Keratinocyte (primary cell): Measurements from ENCODE around the gene PSMA3. TPM values are rescaled to one million over a fixed set of nuclear protein-coding genes. Genes with fewer than 3 reads are reported as not detected.
A peak's percentile ranks its signal among the peaks of the same experiment; 100 is the strongest.

Source experiments
- DNase-seq: peaks from one replicate; pipeline ENCODE4 v3.0.0-alpha.2; 2011; ENCODE audit warnings: low read depth, missing footprints, low spot score
- FAIRE-seq: peaks from 2 replicates; lab custom pipeline; 2011; peaks lifted over from hg19 to GRCh38; lab: Jason Lieb, UNC
- H2AFZ ChIP-seq: 2 replicates; pipeline ENCODE4 v1.6.0; 2012; ENCODE audit warnings: low read length, control low read depth, inconsistent platforms; ENCODE audit not compliant: control insufficient read depth
- H3K27ac ChIP-seq: 2 replicates; pipeline ENCODE4 v1.5.1; 2011; ENCODE audit warnings: low read length; ENCODE audit not compliant: control insufficient read depth, insufficient read depth
- H3K27me3 ChIP-seq: 3 replicates; pipeline ENCODE4 v1.6.0; 2011; ENCODE audit warnings: low read length; ENCODE audit not compliant: control insufficient read depth, insufficient read depth; ENCODE audit errors: extremely low read depth
- H3K36me3 ChIP-seq, 2 experiments: 2 replicates in 1 of 2; 3 replicates in 1 of 2; pipeline ENCODE4 v1.5.1; 2011; ENCODE audit warnings: low read length in 2 of 2, mild to moderate bottlenecking in 1 of 2; ENCODE audit not compliant: control insufficient read depth in 2 of 2, insufficient read depth in 2 of 2; ENCODE audit errors: extremely low read depth in 1 of 2
- H3K4me1 ChIP-seq: 3 replicates; pipeline ENCODE4 v1.5.1; 2011; ENCODE audit warnings: low read length; ENCODE audit not compliant: control insufficient read depth, insufficient read depth; ENCODE audit errors: extremely low read depth
- H3K4me2 ChIP-seq: 3 replicates; pipeline ENCODE4 v1.6.0; 2011; ENCODE audit warnings: low read depth, low read length; ENCODE audit not compliant: control insufficient read depth, insufficient read depth; ENCODE audit errors: extremely low read depth
- H3K4me3 ChIP-seq, 3 experiments: fragments of 200-600 bp in 1 of 3; sonication (generic) in 1 of 3; 2 replicates in 2 of 3; 3 replicates in 1 of 3; pipeline ENCODE4 v1.5.1; 2011 to 2016; ENCODE audit warnings: low read length in 3 of 3, mild to moderate bottlenecking in 3 of 3, control low read depth in 2 of 3, inconsistent platforms in 1 of 3, low read depth in 1 of 3, mixed read lengths in 1 of 3, mixed run types in 1 of 3, moderate library complexity in 1 of 3; ENCODE audit not compliant: control insufficient read depth in 2 of 3, insufficient read depth in 2 of 3; ENCODE audit errors: extremely low read depth in 1 of 3
- H3K79me2 ChIP-seq: 2 replicates; pipeline ENCODE4 v1.6.0; 2012; ENCODE audit warnings: low read length; ENCODE audit not compliant: control insufficient read depth, insufficient read depth
- H3K9ac ChIP-seq: 3 replicates; pipeline ENCODE4 v1.6.0; 2011; ENCODE audit warnings: low read length; ENCODE audit not compliant: control insufficient read depth, insufficient read depth; ENCODE audit errors: extremely low read depth
- H3K9me1 ChIP-seq: 3 replicates; pipeline ENCODE4 v1.6.0; 2011; ENCODE audit warnings: low read length; ENCODE audit not compliant: control insufficient read depth, insufficient read depth; ENCODE audit errors: extremely low read depth
- H3K9me3 ChIP-seq: 2 replicates; pipeline ENCODE4 v1.5.1; 2012; ENCODE audit warnings: low read depth, low read length; ENCODE audit not compliant: control insufficient read depth
- H4K20me1 ChIP-seq: 3 replicates; pipeline ENCODE4 v1.6.0; 2011; ENCODE audit warnings: low read length; ENCODE audit not compliant: control insufficient read depth, insufficient read depth; ENCODE audit errors: extremely low read depth
- EZH2 ChIP-seq: IDR thresholded peaks from one replicate; pipeline ENCODE4 v1.6.1; 2012; ENCODE audit warnings: inconsistent platforms, mild to moderate bottlenecking, low read length, moderate library complexity
- dilution Hi-C: fragments of 300-500 bp; cut with MboI; formaldehyde crosslinking; loops from one replicate; pipeline ENCODE4 v1.7.0; 2020; ENCODE audit warnings: low sequenced_read_pairs; ENCODE audit not compliant: extremely low pct_ligation_motif_present
- polyA minus RNA-seq, 3 experiments: library from RNA; depleted of rRNA, polyadenylated mRNA; stranded (reverse); fragments of >200 nt; gene quantifications; 1 replicate in 1 of 3; 2 replicates in 1 of 3; 3 replicates in 1 of 3; pipeline ENCODE4 v1.2.3, GENCODE V29; 2011
- polyA plus RNA-seq, 5 experiments: library from polyadenylated mRNA; depleted of rRNA in 3 of 5; stranded (reverse) in 3 of 5; stranded (forward) in 1 of 5; unstranded in 1 of 5; fragments of >200 nt; gene quantifications; 1 replicate in 1 of 5; 2 replicates in 3 of 5; 3 replicates in 1 of 5; pipeline versions ENCODE4 v1.2.1 to v1.2.3, GENCODE V29; 2011 to 2012; ENCODE audit warnings: missing spikeins in 2 of 5, low read depth in 1 of 5, low replicate concordance in 1 of 5
- TF ChIP-seq, protein P1 (sequence below), 3 experiments: IDR thresholded peaks in 1 of 3; conservative IDR thresholded peaks in 1 of 3; optimal IDR thresholded peaks in 1 of 3; 2 replicates in 2 of 3; 3 replicates in 1 of 3; pipeline versions ENCODE3 to v1.5.1; 2011; ENCODE audit warnings: low read length in 3 of 3, mild to moderate bottlenecking in 3 of 3, moderate library complexity in 2 of 3, control low read depth in 1 of 3, inconsistent platforms in 1 of 3; ENCODE audit not compliant: insufficient read depth in 2 of 3; ENCODE audit errors: extremely low read depth in 1 of 3

The PSMA3 gene
- polyA plus RNA-seq (240 to 325 TPM (median 241 TPM) in 3 replicates), polyA minus RNA-seq (101 to 200 TPM (median 123 TPM) in 3 replicates)
- 209 TPM for polyA plus RNA-seq (2011; ENCODE audit: low read depth)
- polyA plus RNA-seq (2011; cell fraction: cytosol; rRNA removed), result 216 and 353 TPM in 2 replicates
- 158 and 224 TPM in 2 replicates for polyA plus RNA-seq (2011; cell fraction: nucleus; rRNA removed)
- polyA plus RNA-seq (2012; ENCODE audit: low replicate concordance), result 102 and 167 TPM in 2 replicates
- 42.6 TPM for polyA minus RNA-seq (2011; cell fraction: cytosol; rRNA and poly(A)+ RNA removed)
- polyA minus RNA-seq (2011; cell fraction: nucleus; rRNA and poly(A)+ RNA removed), result 27.3 and 47.9 TPM in 2 replicates

DNA sequence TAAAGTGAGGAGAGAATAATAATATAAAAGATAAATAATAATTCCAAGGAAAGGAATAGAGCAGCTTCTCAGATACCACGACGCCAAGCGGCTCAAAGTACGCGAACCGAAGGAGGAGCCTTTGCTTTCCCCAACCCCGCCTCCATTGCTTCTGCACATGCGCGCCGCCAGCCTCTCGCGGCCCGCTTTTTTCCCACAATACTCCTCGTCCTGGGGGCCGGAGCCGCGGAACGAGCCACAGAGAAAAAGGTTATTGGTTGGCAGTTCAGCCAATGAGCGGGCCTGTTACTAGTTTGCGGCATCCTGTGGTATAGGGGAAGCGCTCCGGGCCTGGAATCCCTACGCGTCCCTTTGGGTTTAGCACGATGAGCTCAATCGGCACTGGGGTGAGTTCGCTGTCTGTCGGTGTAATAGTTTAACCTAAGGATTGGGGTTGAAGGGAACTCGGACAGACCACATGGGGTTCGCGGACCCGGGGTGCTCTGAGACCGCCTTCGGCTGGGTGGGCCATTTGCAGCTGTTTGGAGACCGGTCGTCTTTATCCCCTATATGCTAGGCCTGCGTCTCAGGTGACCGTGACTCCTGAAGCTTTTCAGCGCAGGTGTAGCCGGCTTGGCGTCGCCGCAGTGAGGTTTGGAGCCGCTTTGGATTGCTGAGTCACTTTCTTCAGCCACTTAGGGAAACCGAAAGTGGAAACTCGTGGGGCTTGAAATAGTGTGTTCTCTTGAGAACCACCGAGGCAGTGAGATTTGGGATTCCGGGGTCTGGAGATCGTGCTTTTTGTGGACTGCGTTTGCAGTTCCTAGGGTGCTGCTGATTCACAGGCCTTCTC is at the start of gene PSMA3:
PSMA3 (plus strand) TSS at position 288 of the 832 bp plus-strand sequence; CDS start at position 366, 78 bp downstream.
- H3K27ac ChIP-seq, result peak within 1 kb of the TSS; percentile 98
- H3K4me2 ChIP-seq, result peak within 1 kb of the TSS; percentile 98
- peaks cover 18% of the 10 kb centered on the region for H3K4me1 ChIP-seq
- DNase-seq, result peak; percentile 87
- peaks cover 0 to 4% of the 10 kb centered on the region in 2 experiments for H3K36me3 ChIP-seq
- no peak for TF ChIP-seq EZH2
- TF ChIP-seq, protein P1, sequence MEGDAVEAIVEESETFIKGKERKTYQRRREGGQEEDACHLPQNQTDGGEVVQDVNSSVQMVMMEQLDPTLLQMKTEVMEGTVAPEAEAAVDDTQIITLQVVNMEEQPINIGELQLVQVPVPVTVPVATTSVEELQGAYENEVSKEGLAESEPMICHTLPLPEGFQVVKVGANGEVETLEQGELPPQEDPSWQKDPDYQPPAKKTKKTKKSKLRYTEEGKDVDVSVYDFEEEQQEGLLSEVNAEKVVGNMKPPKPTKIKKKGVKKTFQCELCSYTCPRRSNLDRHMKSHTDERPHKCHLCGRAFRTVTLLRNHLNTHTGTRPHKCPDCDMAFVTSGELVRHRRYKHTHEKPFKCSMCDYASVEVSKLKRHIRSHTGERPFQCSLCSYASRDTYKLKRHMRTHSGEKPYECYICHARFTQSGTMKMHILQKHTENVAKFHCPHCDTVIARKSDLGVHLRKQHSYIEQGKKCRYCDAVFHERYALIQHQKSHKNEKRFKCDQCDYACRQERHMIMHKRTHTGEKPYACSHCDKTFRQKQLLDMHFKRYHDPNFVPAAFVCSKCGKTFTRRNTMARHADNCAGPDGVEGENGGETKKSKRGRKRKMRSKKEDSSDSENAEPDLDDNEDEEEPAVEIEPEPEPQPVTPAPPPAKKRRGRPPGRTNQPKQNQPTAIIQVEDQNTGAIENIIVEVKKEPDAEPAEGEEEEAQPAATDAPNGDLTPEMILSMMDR (optimal IDR thresholded peaks at IDR 0.05 in 1 of 3, IDR thresholded peaks at IDR 0.05 in 1 of 3, conservative IDR thresholded peaks at IDR 0.05 in 1 of 3; ENCODE audit: extremely low read depth in 1 of 3, insufficient read depth in 2 of 3, low read length in 3 of 3), result no peak
- peak within 1 kb of the TSS; percentile 96 for H2AFZ ChIP-seq
- H3K9ac ChIP-seq, result peak within 1 kb of the TSS; percentile 98
- peak within 1 kb of the TSS; percentile 81 to 99 (median 89) for H3K4me3 ChIP-seq
- dilution Hi-C loops, result no loop called here
- H3K9me1 ChIP-seq, result no peaks in the 10 kb centered on the region
- no peak for FAIRE-seq
- peaks cover 2% of the 10 kb centered on the region for H4K20me1 ChIP-seq
- H3K79me2 ChIP-seq, result peaks cover 50% of the 10 kb centered on the region
- H3K9me3 ChIP-seq, result no peaks in the 10 kb centered on the region
- H3K27me3 ChIP-seq, result no peaks in the 10 kb centered on the region

DNA sequence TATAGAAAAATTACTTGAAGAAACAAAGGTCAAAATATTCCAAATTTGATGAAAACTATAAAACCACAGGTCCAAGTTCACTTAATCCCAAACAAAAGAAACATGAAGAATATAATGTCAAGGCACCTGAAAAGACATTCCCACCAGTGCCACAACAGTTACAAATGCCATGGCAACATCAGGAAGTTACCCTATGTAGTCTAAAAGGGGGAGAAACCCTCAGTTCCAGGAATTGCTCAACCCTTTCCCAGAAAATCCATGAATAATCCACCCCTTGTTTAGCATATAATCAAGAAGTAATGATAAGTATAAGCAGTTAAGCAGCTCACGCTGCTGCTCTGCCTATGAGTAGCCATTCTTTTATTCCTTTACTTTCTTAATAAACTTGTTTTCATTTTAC is 48.4 kb upstream of the PSMA3 start:
- Histone ChIP-seq H4K20me1 (no peaks in the 10 kb centered on the region), H3K27me3 (no peaks in the 10 kb centered on the region), H3K4me3 (no peak overlapping the region), H3K79me2 (peaks cover 12% of the 10 kb centered on the region), H3K4me2 (no peak overlapping the region), H3K36me3 (no peaks in the 10 kb centered on the region), H3K4me1 (peaks cover 6% of the 10 kb centered on the region), H3K27ac (no peak overlapping the region), H3K9me3 (no peaks in the 10 kb centered on the region), H3K9ac (no peak overlapping the region), H3K9me1 (peaks cover 3% of the 10 kb centered on the region), H2AFZ (no peak overlapping the region)
- TF ChIP-seq, protein P1 (optimal IDR thresholded peaks at IDR 0.05 in 1 of 3, IDR thresholded peaks at IDR 0.05 in 1 of 3, conservative IDR thresholded peaks at IDR 0.05 in 1 of 3; ENCODE audit: extremely low read depth in 1 of 3, insufficient read depth in 2 of 3, low read length in 3 of 3), result no peak
- no peak for TF ChIP-seq EZH2
- DNase-seq, result no peak
- dilution Hi-C loops, result no loop called here
- FAIRE-seq, result no peak
